Tongue (tissue), 2 donors: ENCODE measurements around the gene GIMAP1. TPM values are rescaled to one million over a fixed set of nuclear protein-coding genes. Genes with fewer than 3 reads are reported as not detected.
"Not testable (repeated sequence)": the region's sequence is repeated elsewhere in the genome, so short reads cannot be mapped to it uniquely, and the experiment has no call there.

Experiments used
- DNase-seq: peaks from one replicate; pipeline ENCODE4 v3.0.0-alpha.2; 2015
- total RNA-seq: library from RNA; depleted of rRNA; stranded (reverse); fragments of >200 nt; gene quantifications from one replicate; pipeline ENCODE4 v1.2.3, GENCODE V29; 2014

Gene GIMAP1
- total RNA-seq, result 3.2 TPM

GRCh38 chr7:150716368-150716767 lies at the start of gene GIMAP1:
Gene GIMAP1, plus strand, starts transcription at chr7:150716613. Its CDS starts 2,435 bp downstream, at chr7:150719048.
- DNase-seq, result peak; percentile 8

DNA sequence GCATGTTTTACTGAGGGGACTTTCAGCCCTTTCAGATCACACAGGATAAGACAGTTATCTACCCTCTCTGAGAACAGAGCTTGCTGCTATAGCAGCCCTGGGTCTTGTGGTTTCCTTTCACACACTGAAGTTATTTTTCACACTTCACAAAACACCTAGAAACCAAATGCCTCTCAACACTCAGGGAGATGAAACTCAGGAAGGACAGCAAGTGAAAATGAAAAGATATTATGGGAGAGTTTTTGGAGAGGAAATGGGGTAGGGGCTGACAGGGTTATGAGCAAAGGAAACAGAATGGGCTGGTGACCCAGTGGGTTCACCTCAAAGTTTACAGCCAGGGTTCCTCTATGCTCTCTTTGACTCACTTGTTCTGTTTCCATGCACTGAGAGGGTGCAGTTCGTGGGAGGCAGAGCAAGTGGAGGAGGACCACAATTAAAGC lies 47.9 kb upstream of the GIMAP1 start:
- DNase-seq, result no peak

- DNase-seq, result no peak
Observed at GRCh38 chr7:150668977-150669376, 47.4 kb upstream of the GIMAP1 start.

- not testable (repeated sequence) for DNase-seq
Observed at GRCh38 chr7:150671798-150672585, 44.4 kb upstream of the GIMAP1 start.

DNA sequence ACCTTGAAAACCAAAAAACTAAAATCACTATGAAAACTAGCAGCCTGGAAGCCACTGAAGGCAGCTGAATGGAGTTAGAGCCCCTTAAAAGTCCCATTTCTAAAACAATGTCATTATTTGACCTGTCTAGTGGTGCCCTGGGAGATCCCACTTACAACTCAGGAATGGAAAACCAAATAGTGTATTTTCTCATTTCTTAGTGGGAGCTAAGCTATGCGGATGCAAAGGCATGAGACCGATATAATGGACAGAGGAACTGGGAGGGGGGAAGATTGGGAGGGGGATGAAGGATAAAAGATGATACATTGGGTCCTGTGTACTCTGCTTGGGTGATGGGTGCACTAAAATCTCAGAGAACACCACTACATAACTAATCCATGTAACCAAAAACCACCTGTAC lies 40.7 kb upstream of the GIMAP1 start:
- no peak for DNase-seq

- DNase-seq, result not testable (repeated sequence)
Observed at GRCh38 chr7:150676276-150676675, 40.1 kb upstream of the GIMAP1 start.

DNA sequence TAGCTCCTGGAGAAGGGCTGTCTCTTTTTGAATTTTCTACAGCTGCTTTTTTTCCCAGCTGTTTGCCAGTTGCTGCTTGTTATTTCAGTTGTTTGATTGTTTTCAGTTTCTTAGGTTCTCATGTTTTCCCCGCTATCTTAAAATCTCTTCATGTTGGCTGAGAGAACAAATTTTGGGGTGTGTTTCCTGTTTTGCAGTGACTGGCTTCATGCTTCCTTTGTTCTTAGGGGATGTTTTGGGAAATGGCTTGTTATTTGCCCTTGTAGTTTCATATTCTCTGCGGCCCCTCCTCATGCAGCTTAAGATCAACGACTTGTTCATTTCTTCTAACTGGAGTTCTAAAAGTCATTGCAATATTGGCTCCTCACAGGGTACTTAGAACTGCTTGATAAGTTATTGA lies 39.6 kb upstream of the GIMAP1 start:
- peak; percentile 35 for DNase-seq

DNA sequence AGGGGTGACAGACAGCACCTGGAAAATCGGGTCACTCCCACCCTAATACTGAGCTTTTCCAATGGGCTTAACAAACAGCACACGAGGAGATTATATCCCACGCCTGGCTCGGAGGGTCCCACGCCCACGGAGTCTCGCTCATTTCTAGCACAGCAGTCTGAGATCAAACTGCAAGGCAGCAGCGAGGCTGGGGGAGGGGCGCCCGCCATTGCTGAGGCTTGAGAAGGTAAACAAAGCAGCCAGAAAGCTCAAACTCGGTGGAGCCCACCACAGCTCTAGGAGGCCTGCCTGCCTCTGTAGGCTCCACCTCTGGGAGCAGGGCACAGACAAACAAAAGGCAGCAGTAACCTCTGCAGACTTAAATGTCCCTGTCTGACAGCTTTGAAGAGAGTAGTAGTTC lies 37.8 kb upstream of the GIMAP1 start:
- DNase-seq, result not testable (repeated sequence)

GRCh38 chr7:150680364-150680763 lies 36.0 kb upstream of the GIMAP1 start:
- not testable (repeated sequence) for DNase-seq

GRCh38 chr7:150685219-150686029 lies 31.0 kb upstream of the GIMAP1 start, which contains the start of gene GIMAP2:
Gene GIMAP2, plus strand, starts transcription at chr7:150685706. Its CDS starts 1,354 bp downstream, at chr7:150687060.
- DNase-seq, result peak; percentile 47

GRCh38 chr7:150686030-150686631 lies 30.3 kb upstream of the GIMAP1 start:
- DNase-seq, result no peak

- no peak for DNase-seq
Observed at GRCh38 chr7:150688630-150689029, 27.8 kb upstream of the GIMAP1 start.

DNA sequence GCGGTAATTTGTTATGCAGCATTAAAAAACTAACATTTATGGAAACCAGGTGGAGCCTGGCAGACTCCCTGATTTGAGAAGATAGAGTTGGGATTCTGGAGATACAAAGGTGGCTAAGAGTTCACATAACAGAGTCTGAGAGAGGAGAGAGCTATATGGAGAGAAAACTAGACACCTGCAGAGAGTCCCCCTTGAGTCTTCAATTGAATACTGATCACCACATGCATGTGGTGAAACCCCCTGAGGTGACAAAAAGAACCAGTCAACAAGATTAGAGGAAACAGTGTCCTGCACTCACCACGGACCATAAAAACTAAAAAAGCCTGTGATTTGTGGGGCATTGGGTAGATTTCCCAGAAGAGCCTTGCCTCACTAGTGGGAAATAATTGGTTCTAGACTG lies 20.8 kb upstream of the GIMAP1 start:
- DNase-seq, result no peak

DNA sequence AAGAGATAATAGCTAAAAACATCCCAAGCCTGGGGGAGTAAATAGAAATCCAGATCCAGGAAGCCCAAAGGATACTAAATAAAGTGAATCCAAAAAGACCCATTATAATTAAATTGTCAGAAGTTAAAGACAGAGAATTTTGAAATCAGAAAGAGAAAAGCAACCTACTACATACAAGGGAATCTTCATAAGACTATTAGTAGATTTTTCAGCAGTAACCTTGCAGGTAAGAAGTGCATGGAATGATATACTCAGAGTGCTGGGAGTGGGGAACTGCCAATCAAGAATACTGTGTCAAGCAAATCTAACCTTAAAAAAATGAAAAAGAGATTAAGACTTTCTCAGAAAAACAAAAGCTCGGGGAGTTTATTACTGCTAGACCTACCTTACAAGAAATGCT lies 13.2 kb upstream of the GIMAP1 start:
- no peak for DNase-seq

DNA sequence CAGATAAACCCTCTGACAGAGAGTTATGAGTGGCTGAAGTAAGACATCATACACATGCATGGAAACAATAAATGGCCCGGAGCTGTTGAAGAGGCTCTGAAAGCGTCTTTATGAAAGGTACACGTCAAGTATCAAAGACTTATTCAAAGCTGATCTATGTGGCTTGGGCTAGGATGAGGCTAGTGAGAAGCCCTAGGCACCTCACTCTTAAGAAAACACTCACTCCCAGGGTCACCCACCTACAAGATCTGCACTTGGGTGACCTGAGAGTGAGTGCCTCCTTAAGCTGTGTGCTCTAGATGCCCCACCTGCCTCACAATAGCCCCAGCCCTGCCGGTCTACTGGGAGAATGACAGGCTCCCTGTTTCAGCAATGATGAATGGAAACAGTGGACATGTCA lies 1.1 kb upstream of the GIMAP1 start:
- DNase-seq, result no peak

DNA sequence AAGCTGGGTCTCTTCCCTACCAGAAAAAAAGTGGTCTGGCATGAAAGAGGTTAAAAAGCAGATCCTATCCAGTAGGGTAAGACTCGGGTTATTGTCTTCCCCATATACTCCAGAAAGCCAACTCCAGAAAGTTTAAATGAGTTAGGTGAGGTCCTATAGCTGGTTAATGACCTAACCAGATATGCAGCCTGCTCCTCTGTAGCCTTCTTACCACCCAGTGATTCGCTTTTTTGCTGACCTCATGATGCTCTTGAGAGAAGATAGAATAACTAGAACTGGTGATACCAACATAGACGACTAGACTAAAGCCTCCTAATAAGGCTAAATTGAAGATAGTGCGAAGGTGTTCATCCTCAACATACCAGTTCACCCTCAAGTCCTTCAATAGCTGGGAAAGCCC lies 675 bp upstream of the GIMAP1 start:
- no peak for DNase-seq

GRCh38 chr7:150716939-150717338 lies 526 bp downstream of the GIMAP1 start:
- DNase-seq, result no peak

GRCh38 chr7:150717814-150718420 lies 1.5 kb downstream of the GIMAP1 start:
- DNase-seq, result no peak

- no peak for DNase-seq
Observed at GRCh38 chr7:150719436-150719835, 3.0 kb downstream of the GIMAP1 start.

DNA sequence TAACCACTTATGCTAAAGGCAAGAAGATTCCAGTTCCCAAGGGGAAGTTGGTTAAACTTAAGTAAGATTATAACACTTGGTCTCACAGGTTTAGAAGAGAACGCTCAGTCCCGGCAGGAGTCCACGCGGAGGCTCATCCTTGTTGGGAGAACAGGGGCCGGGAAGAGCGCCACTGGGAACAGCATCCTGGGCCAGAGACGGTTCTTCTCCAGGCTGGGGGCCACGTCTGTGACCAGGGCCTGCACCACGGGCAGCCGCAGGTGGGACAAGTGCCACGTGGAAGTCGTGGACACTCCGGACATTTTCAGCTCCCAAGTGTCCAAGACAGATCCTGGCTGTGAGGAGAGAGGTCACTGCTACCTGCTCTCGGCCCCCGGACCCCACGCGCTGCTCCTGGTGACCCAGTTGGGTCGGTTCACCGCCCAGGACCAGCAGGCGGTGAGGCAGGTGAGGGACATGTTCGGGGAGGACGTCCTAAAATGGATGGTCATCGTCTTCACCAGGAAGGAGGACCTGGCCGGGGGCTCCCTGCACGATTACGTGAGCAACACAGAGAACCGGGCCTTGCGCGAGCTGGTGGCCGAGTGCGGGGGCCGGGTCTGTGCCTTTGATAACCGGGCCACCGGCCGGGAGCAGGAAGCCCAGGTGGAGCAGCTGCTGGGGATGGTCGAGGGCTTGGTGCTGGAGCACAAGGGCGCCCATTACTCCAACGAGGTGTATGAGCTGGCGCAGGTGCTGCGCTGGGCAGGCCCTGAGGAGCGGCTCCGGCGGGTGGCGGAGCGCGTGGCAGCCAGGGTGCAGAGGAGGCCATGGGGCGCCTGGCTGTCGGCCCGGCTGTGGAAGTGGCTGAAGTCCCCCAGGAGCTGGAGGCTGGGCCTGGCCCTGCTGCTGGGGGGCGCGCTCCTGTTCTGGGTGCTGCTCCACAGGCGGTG lies 3.8 kb downstream of the GIMAP1 start:
- no peak for DNase-seq

GRCh38 chr7:150721970-150722373 lies 5.6 kb downstream of the GIMAP1 start:
- no peak for DNase-seq
